ENCODE measurements around the gene CLEC2B.

Gene CLEC2B

GRCh38 chr12:9805883-9806282 is 63.3 kb downstream of the CLEC2B start:
- DNase-seq = no peak

Data from COR-L47 (cell line).